GM10266 (cell line): ENCODE measurements around the gene LRFN4.

ENCODE experiments used
- DNase-seq: peaks from one replicate; pipeline ENCODE4 v3.0.0; 2012; ENCODE audit errors: extremely low spot score
- CTCF ChIP-seq: IDR thresholded peaks from 2 replicates; pipeline ENCODE4 v1.5.1; 2012; ENCODE audit warnings: mild to moderate bottlenecking, low read depth; ENCODE audit not compliant: control insufficient read depth, insufficient read depth; ENCODE audit errors: missing control alignments

The LRFN4 gene

GRCh38 chr11:66863428-66864125, 6.7 kb downstream of the LRFN4 start:
- TF ChIP-seq CTCF, result no peak
- no peak for DNase-seq

- TF ChIP-seq CTCF, result no peak
- no peak for DNase-seq
Observed at GRCh38 chr11:66864172-66864901, 7.5 kb downstream of the LRFN4 start.

- TF ChIP-seq CTCF, result no peak
- no peak for DNase-seq
Observed at GRCh38 chr11:66864924-66865697, 8.2 kb downstream of the LRFN4 start.

- TF ChIP-seq CTCF, result no peak
- no peak for DNase-seq
Observed at GRCh38 chr11:66866007-66866406, 9.1 kb downstream of the LRFN4 start.

- no peak for DNase-seq
Observed at GRCh38 chr11:66866511-66866986, 9.7 kb downstream of the LRFN4 start.

GRCh38 chr11:66867425-66868040, 10.7 kb downstream of the LRFN4 start:
- DNase-seq, result no peak
- TF ChIP-seq CTCF, result no peak

More at GRCh38 chr11:66866511-66866986, 9.7 kb downstream of the LRFN4 start:
- no peak for TF ChIP-seq CTCF
